ENCODE measurements around the gene FIBCD1. TPM values are rescaled to one million over a fixed set of nuclear protein-coding genes. Genes with fewer than 3 reads are reported as not detected.
"Not testable (repeated sequence)": the region's sequence is repeated elsewhere in the genome, so short reads cannot be mapped to it uniquely, and the experiment has no call there.

The FIBCD1 gene
- total RNA-seq, 1 experiment from 2014 or later: 0.26 TPM

GRCh38 chr9:130920233-130920632 is 18.8 kb downstream of the FIBCD1 start:
- in situ Hi-C loops (cut with HindIII; ENCODE audit: low pct_unique_long_range_greater_than_20kb, low sequenced_read_pairs): no loop called here
- no peak for DNase-seq (ENCODE audit: low read depth, low spot score)

- in situ Hi-C loops (cut with HindIII; ENCODE audit: low pct_unique_long_range_greater_than_20kb, low sequenced_read_pairs): no loop called here
- DNase-seq (ENCODE audit: low read depth, low spot score): no peak
Measured at GRCh38 chr9:130919559-130920145, 19.4 kb downstream of the FIBCD1 start.

- DNase-seq (ENCODE audit: low read depth, low spot score): no peak
- in situ Hi-C loops (cut with HindIII; ENCODE audit: low pct_unique_long_range_greater_than_20kb, low sequenced_read_pairs): no loop called here
Measured at GRCh38 chr9:130918826-130919558, 20.1 kb downstream of the FIBCD1 start.

- DNase-seq (ENCODE audit: low read depth, low spot score): peak; percentile 30
- in situ Hi-C loops (cut with HindIII; ENCODE audit: low pct_unique_long_range_greater_than_20kb, low sequenced_read_pairs): no loop called here
Measured at GRCh38 chr9:130918101-130918825, 20.8 kb downstream of the FIBCD1 start.

GRCh38 chr9:130917168-130917960 is 21.7 kb downstream of the FIBCD1 start:
- no peak for DNase-seq (ENCODE audit: low read depth, low spot score)
- in situ Hi-C loops (cut with HindIII; ENCODE audit: low pct_unique_long_range_greater_than_20kb, low sequenced_read_pairs): no loop called here

GRCh38 chr9:130915096-130915447 is 24.0 kb downstream of the FIBCD1 start:
- no peak for DNase-seq (ENCODE audit: low read depth, low spot score)
- in situ Hi-C loops (cut with HindIII; ENCODE audit: low pct_unique_long_range_greater_than_20kb, low sequenced_read_pairs): no loop called here

- DNase-seq (ENCODE audit: low read depth, low spot score): no peak
- in situ Hi-C loops (cut with HindIII; ENCODE audit: low pct_unique_long_range_greater_than_20kb, low sequenced_read_pairs): no loop called here
Measured at GRCh38 chr9:130914417-130915095, 24.5 kb downstream of the FIBCD1 start.

- in situ Hi-C loops (cut with HindIII; ENCODE audit: low pct_unique_long_range_greater_than_20kb, low sequenced_read_pairs): no loop called here
- no peak for DNase-seq (ENCODE audit: low read depth, low spot score)
Measured at GRCh38 chr9:130913599-130914416, 25.2 kb downstream of the FIBCD1 start.

- in situ Hi-C loops (cut with HindIII; ENCODE audit: low pct_unique_long_range_greater_than_20kb, low sequenced_read_pairs): no loop called here
- DNase-seq (ENCODE audit: low read depth, low spot score): peak; percentile 68
Measured at GRCh38 chr9:130912932-130913598, 26.0 kb downstream of the FIBCD1 start.

- in situ Hi-C loops (cut with HindIII; ENCODE audit: low pct_unique_long_range_greater_than_20kb, low sequenced_read_pairs): no loop called here
- DNase-seq (ENCODE audit: low read depth, low spot score): no peak
Measured at GRCh38 chr9:130911254-130912049, 27.6 kb downstream of the FIBCD1 start.

- in situ Hi-C loops (cut with HindIII; ENCODE audit: low pct_unique_long_range_greater_than_20kb, low sequenced_read_pairs); DNase-seq (ENCODE audit: low read depth, low spot score): not testable (repeated sequence)
Measured at GRCh38 chr9:130910670-130911069, 28.4 kb downstream of the FIBCD1 start.

- DNase-seq (ENCODE audit: low read depth, low spot score); in situ Hi-C loops (cut with HindIII; ENCODE audit: low pct_unique_long_range_greater_than_20kb, low sequenced_read_pairs): not testable (repeated sequence)
Measured at GRCh38 chr9:130910041-130910440, 29.0 kb downstream of the FIBCD1 start.

- in situ Hi-C loops (cut with HindIII; ENCODE audit: low pct_unique_long_range_greater_than_20kb, low sequenced_read_pairs): no loop called here
- no peak for DNase-seq (ENCODE audit: low read depth, low spot score)
Measured at GRCh38 chr9:130908878-130909355, 30.1 kb downstream of the FIBCD1 start.

GRCh38 chr9:130908146-130908877 is 30.7 kb downstream of the FIBCD1 start:
- in situ Hi-C loops (cut with HindIII; ENCODE audit: low pct_unique_long_range_greater_than_20kb, low sequenced_read_pairs): no loop called here

More at GRCh38 chr9:130908146-130908877, 30.7 kb downstream of the FIBCD1 start:
- peak; percentile 76 for DNase-seq (ENCODE audit: low read depth, low spot score)
